Neural progenitor cell (in vitro differentiated cells): ENCODE data around the gene ZFHX3. TPM values are rescaled to one million over a fixed set of nuclear protein-coding genes. Genes with fewer than 3 reads are reported as not detected.

Source experiments
- DNase-seq: peaks from one replicate; pipeline ENCODE4 v3.0.0-alpha.2; 2016; ENCODE audit warnings: low spot score
- H2AFZ ChIP-seq: fragments of 200-600 bp; sonication (generic); replicated peaks from 2 replicates; pipeline ENCODE4 v1.6.1; 2016; ENCODE audit warnings: antibody characterized with exemption
- H3F3A ChIP-seq: fragments of 200-600 bp; sonication (generic); 2 replicates; pipeline ENCODE4 v1.6.1; 2016; ENCODE audit warnings: antibody characterized with exemption, low read depth
- H3K27ac ChIP-seq: fragments of 200-600 bp; sonication (generic); 2 replicates; pipeline ENCODE4 v1.5.1; 2016; ENCODE audit warnings: mild to moderate bottlenecking
- H3K27me3 ChIP-seq: fragments of 200-600 bp; sonication (generic); 2 replicates; pipeline ENCODE4 v1.6.1; 2016; ENCODE audit warnings: mild to moderate bottlenecking, moderate library complexity
- H3K36me3 ChIP-seq: fragments of 200-600 bp; sonication (generic); 2 replicates; pipeline ENCODE4 v1.5.1; 2016
- H3K4me1 ChIP-seq: fragments of 200-600 bp; sonication (generic); 2 replicates; pipeline ENCODE4 v1.6.1; 2016; ENCODE audit warnings: mixed run types
- H3K4me2 ChIP-seq: fragments of 200-600 bp; sonication (generic); 2 replicates; pipeline ENCODE4 v1.6.1; 2016
- H3K4me3 ChIP-seq: fragments of 200-600 bp; sonication (generic); 2 replicates; pipeline ENCODE4 v1.5.1; 2016
- H3K79me2 ChIP-seq: fragments of 200-600 bp; sonication (generic); 2 replicates; pipeline ENCODE4 v1.6.1; 2016; ENCODE audit warnings: low read depth
- H3K9ac ChIP-seq: fragments of 200-600 bp; sonication (generic); 2 replicates; pipeline ENCODE4 v1.6.1; 2016
- H3K9me3 ChIP-seq: fragments of 200-600 bp; sonication (generic); 2 replicates; pipeline ENCODE4 v1.5.1; 2016; ENCODE audit warnings: low read depth
- H4K20me1 ChIP-seq: fragments of 200-600 bp; sonication (generic); 2 replicates; pipeline ENCODE4 v1.6.1; 2016; ENCODE audit warnings: low read depth
- H3K27ac Mint-ChIP-seq: 3 replicates; pipeline ENCODE4 v1.8.0; 2021; ENCODE audit warnings: mixed read lengths
- H3K27me3 Mint-ChIP-seq: 2 replicates; pipeline ENCODE4 v1.8.0; 2022; ENCODE audit warnings: low read depth, mild to moderate bottlenecking, inconsistent platforms, moderate library complexity, mixed read lengths; ENCODE audit not compliant: insufficient read depth
- H3K36me3 Mint-ChIP-seq: 3 replicates; pipeline ENCODE4 v1.8.0; 2021; ENCODE audit warnings: mixed read lengths
- H3K4me1 Mint-ChIP-seq: 3 replicates; pipeline ENCODE4 v1.8.0; 2021; ENCODE audit warnings: mixed read lengths
- H3K4me3 Mint-ChIP-seq: 3 replicates; pipeline ENCODE4 v1.8.0; 2021; ENCODE audit warnings: mild to moderate bottlenecking, moderate library complexity, mixed read lengths
- H3K9me3 Mint-ChIP-seq: 3 replicates; pipeline ENCODE4 v1.8.0; 2020; ENCODE audit warnings: mixed read lengths
- EZH2 ChIP-seq: fragments of 200-600 bp; sonication (generic); IDR thresholded peaks from 2 replicates; pipeline ENCODE4 v1.6.1; 2017; ENCODE audit warnings: antibody characterized with exemption, mild to moderate bottlenecking, moderate library complexity
- EZH2phosphoT487 ChIP-seq: fragments of 200-600 bp; sonication (generic); IDR thresholded peaks from 2 replicates; pipeline ENCODE4 v1.6.1; 2017; ENCODE audit warnings: antibody characterized with exemption
- total RNA-seq: library from RNA; depleted of rRNA; stranded (reverse); fragments of >200 nt; gene quantifications from 2 replicates; pipeline ENCODE4 v1.2.3, GENCODE V29; 2015; ENCODE audit warnings: low replicate concordance
- TF ChIP-seq, protein P1 (sequence below): fragments of 200-600 bp; sonication (generic); IDR thresholded peaks from 2 replicates; pipeline ENCODE4 v1.5.1; 2017; ENCODE audit warnings: antibody characterized with exemption, mild to moderate bottlenecking

The ZFHX3 gene
- total RNA-seq, 1 donor from 2014 or later: 2.4 TPM

DNA sequence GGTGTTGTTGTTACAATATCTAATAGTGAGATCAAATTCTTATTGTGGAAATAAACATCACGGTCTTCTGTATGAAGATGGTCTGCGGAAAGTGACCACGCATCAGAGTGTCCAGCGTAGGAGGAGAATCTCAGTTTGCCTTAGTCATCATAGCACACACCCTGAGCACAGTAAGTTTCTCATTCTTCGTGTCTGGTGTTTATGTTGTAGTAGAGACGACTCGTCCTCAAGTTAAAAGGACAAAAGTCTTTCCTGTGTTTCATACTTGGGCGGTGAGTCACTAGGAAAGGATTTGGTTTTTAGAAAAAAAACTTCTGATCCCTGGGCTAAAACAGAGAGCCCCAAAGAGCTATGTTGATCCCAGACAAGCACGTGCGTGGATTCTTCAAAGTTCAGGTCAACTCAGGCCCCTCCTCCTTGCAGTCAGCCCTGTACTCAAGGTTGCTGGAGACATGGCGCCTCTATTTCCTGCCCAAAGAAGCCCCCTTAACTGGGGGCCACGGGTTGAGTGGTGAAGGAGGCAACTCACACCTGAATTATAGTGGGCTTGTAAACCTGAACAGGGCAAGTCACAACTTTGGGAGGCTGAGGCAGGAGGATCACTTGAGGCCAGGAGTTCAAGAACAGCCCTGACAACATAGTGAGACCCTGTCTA lies 170.4 kb downstream of the ZFHX3 start:
- H3F3A ChIP-seq: no peaks in the 10 kb centered on the region
- H3K9ac ChIP-seq: no peak overlapping the region
- H3K4me1 ChIP-seq: peaks cover 6% of the 10 kb centered on the region
- no peak for DNase-seq
- Mint-ChIP-seq H3K4me3 (no peak overlapping the region), H3K9me3 (peaks cover 8% of the 10 kb centered on the region), H3K4me1 (peaks cover 34% of the 10 kb centered on the region), H3K27me3 (peaks cover 5% of the 10 kb centered on the region), H3K27ac (peak overlapping the region; percentile 57), H3K36me3 (peaks cover 35% of the 10 kb centered on the region)
- H3K27me3 ChIP-seq: no peaks in the 10 kb centered on the region
- H3K4me3 ChIP-seq: no peak overlapping the region
- no peaks in the 10 kb centered on the region for H3K79me2 ChIP-seq
- H3K27ac ChIP-seq: no peak overlapping the region
- no peaks in the 10 kb centered on the region for H3K36me3 ChIP-seq
- no peak for TF ChIP-seq EZH2phosphoT487
- no peak for TF ChIP-seq EZH2
- TF ChIP-seq, protein P1, sequence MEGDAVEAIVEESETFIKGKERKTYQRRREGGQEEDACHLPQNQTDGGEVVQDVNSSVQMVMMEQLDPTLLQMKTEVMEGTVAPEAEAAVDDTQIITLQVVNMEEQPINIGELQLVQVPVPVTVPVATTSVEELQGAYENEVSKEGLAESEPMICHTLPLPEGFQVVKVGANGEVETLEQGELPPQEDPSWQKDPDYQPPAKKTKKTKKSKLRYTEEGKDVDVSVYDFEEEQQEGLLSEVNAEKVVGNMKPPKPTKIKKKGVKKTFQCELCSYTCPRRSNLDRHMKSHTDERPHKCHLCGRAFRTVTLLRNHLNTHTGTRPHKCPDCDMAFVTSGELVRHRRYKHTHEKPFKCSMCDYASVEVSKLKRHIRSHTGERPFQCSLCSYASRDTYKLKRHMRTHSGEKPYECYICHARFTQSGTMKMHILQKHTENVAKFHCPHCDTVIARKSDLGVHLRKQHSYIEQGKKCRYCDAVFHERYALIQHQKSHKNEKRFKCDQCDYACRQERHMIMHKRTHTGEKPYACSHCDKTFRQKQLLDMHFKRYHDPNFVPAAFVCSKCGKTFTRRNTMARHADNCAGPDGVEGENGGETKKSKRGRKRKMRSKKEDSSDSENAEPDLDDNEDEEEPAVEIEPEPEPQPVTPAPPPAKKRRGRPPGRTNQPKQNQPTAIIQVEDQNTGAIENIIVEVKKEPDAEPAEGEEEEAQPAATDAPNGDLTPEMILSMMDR: no peak
- no peak overlapping the region for H2AFZ ChIP-seq
- H3K9me3 ChIP-seq: no peaks in the 10 kb centered on the region
- H3K4me2 ChIP-seq: no peak overlapping the region
- no peaks in the 10 kb centered on the region for H4K20me1 ChIP-seq

- Histone ChIP-seq H3K4me2 (no peak overlapping the region), H3K9me3 (no peaks in the 10 kb centered on the region)
Observed at GRCh38 chr16:72876981-72877373, 171.0 kb downstream of the ZFHX3 start.

DNA sequence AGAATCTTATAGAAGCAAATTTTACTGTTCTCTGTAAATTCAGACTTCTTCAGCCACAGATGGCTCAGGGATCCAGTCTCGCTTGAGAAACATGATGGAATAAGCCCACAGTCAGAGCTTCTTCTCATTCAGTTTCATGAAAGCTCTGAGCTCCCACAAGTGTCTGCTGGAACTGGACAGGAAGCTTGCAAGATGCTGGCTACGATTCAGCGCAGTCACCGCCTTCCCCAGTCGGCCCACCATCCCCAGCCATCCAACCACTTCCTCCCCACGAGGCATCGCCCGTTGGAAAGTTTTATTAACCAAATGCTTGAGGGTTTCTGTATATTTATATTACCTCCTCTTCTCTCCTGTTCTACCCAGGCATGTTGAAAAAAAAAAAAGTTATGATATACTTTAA lies 171.7 kb downstream of the ZFHX3 start:
- Histone ChIP-seq H3K4me1 (peaks cover 6% of the 10 kb centered on the region), H2AFZ (no peak overlapping the region), H3K36me3 (no peaks in the 10 kb centered on the region), H4K20me1 (no peaks in the 10 kb centered on the region), H3K9me3 (no peaks in the 10 kb centered on the region), H3K9ac (no peak overlapping the region), H3K4me2 (no peak overlapping the region), H3F3A (no peaks in the 10 kb centered on the region), H3K27ac (no peak overlapping the region), H3K27me3 (no peaks in the 10 kb centered on the region), H3K79me2 (no peaks in the 10 kb centered on the region), H3K4me3 (no peak overlapping the region)
- DNase-seq: no peak
- H3K4me3 Mint-ChIP-seq: no peak overlapping the region
- TF ChIP-seq EZH2phosphoT487: no peak
- TF ChIP-seq EZH2: no peak
- TF ChIP-seq, protein P1: no peak
- H3K4me1 Mint-ChIP-seq: peaks cover 34% of the 10 kb centered on the region
- no peak overlapping the region for H3K27ac Mint-ChIP-seq
- H3K9me3 Mint-ChIP-seq: peaks cover 8% of the 10 kb centered on the region
- H3K27me3 Mint-ChIP-seq: peaks cover 6% of the 10 kb centered on the region
- peaks cover 31% of the 10 kb centered on the region for H3K36me3 Mint-ChIP-seq

More at GRCh38 chr16:72876981-72877373, 171.0 kb downstream of the ZFHX3 start:
- peaks cover 8% of the 10 kb centered on the region for H3K9me3 Mint-ChIP-seq
- TF ChIP-seq EZH2 (no peak), EZH2phosphoT487 (no peak)
- TF ChIP-seq, protein P1: no peak
- Histone ChIP-seq H2AFZ (no peak overlapping the region), H3K36me3 (no peaks in the 10 kb centered on the region), H3K4me3 (no peak overlapping the region), H3K79me2 (no peaks in the 10 kb centered on the region), H3K27ac (no peak overlapping the region), H3K9ac (no peak overlapping the region), H3F3A (no peaks in the 10 kb centered on the region), H4K20me1 (no peaks in the 10 kb centered on the region), H3K4me1 (peaks cover 6% of the 10 kb centered on the region), H3K27me3 (no peaks in the 10 kb centered on the region)
- H3K36me3 Mint-ChIP-seq: peaks cover 33% of the 10 kb centered on the region
- no peak for DNase-seq
- peaks cover 34% of the 10 kb centered on the region for H3K4me1 Mint-ChIP-seq
- peaks cover 5% of the 10 kb centered on the region for H3K27me3 Mint-ChIP-seq
- H3K27ac Mint-ChIP-seq: peak overlapping the region; percentile 57
- H3K4me3 Mint-ChIP-seq: peak overlapping the region; percentile 27
